K562 (cell line): ENCODE data around the gene PDE4A.
"Not testable (repeated sequence)": the region's sequence is repeated elsewhere in the genome, so short reads cannot be mapped to it uniquely, and the experiment has no call there.

Source experiments
- CTCF ChIP-seq, 3 experiments: IDR thresholded peaks in 2 of 3; conservative IDR thresholded peaks in 1 of 3; 2 replicates each; pipeline ENCODE4 v1.5.1; 2011 to 2012; ENCODE audit warnings: low read length in 3 of 3, mild to moderate bottlenecking in 3 of 3, control low read depth in 2 of 3, improper control_type of control experiment in 1 of 3, inconsistent platforms in 1 of 3, low read depth in 1 of 3, mixed read lengths in 1 of 3, moderate library complexity in 1 of 3; ENCODE audit not compliant: insufficient read depth in 2 of 3
- EP300 ChIP-seq: IDR thresholded peaks from 2 replicates; pipeline ENCODE4 v1.6.1; 2012; ENCODE audit warnings: low read length, improper control_type of control experiment
- ESRRB ChIP-seq: fragments of 250-450 bp; sonication (Bioruptor Pico); IDR thresholded peaks from 2 replicates; pipeline ENCODE4 v1.5.0; 2020; ENCODE audit warnings: mild to moderate bottlenecking, moderate library complexity, borderline replicate concordance
- MXI1 ChIP-seq: IDR thresholded peaks from 2 replicates; pipeline ENCODE4 v1.6.1; 2011; ENCODE audit warnings: low read depth, mild to moderate bottlenecking, improper control_type of control experiment, low read length
- NR2C1 ChIP-seq, 2 experiments: fragments of 450-650 bp; IDR thresholded peaks; 2 replicates each; pipeline ENCODE4 v1.6.1; 2017; ENCODE audit warnings: mild to moderate bottlenecking in 2 of 2, antibody characterized with exemption in 1 of 2, inconsistent platforms in 1 of 2, missing compliant biosample characterization in 1 of 2, missing genetic modification characterization in 1 of 2
- POLR2A ChIP-seq: fragments of 450-650 bp; conservative IDR thresholded peaks from 2 replicates; pipeline ENCODE4 v1.6.1; 2016
- SP2 ChIP-seq: IDR thresholded peaks from 2 replicates; pipeline ENCODE4 v1.6.1; 2011; ENCODE audit warnings: mild to moderate bottlenecking, low read depth, low read length, moderate library complexity; ENCODE audit not compliant: poor library complexity, severe bottlenecking; ENCODE audit errors: extremely low read depth
- ZKSCAN3 ChIP-seq: fragments of 250-450 bp; sonication (Bioruptor Pico); IDR thresholded peaks from 2 replicates; pipeline ENCODE4 v1.4.0; 2020

DNA sequence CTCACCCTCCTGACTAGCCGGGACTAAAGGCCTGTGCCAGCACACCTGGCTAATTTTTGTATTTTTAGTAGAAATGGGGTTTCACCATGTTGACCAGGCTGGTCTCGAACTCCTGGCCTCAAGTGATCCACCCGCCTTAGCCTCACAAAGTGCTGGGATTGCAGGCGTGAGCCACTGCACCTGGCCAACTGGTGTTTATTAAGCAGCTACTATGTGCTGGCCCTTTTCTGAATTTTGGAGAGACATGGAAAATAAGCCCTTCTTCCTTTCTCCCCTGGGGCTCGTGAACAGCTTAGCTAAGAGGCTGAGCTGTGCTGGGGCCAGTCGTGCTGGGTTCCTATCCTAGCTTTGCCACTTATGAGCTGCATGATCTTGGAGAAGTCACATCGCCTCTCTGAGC lies 38.4 kb downstream of the PDE4A start:
- TF ChIP-seq ESRRB (CRISPR knock-in tag); CTCF (IDR thresholded peaks at IDR 0.05 in 2 of 3, conservative IDR thresholded peaks at IDR 0.05 in 1 of 3; ENCODE audit: insufficient read depth in 2 of 3, low read depth in 1 of 3, low read length in 3 of 3); EP300; POLR2A; SP2; ZKSCAN3 (CRISPR knock-in tag); NR2C1 (IDR thresholded peaks at IDR 0.05); NR2C1 (tag; IDR thresholded peaks at IDR 0.05); MXI1: not testable (repeated sequence)
